Measurements from ENCODE around the gene USP19.

The USP19 gene

GRCh38 chr3:49104427-49105291 lies 16.0 kb downstream of the USP19 start, which contains the start of gene QARS1:
QARS1 (minus strand) TSS chr3:49104757; CDS start chr3:49104733, 24 bp downstream.
- TF ChIP-seq CREB5 (CRISPR knock-in tag; IDR thresholded peaks at IDR 0.05; ENCODE audit: low read depth), result no peak
- ATAC-seq, result peak; percentile 97

GRCh38 chr3:49104052-49104426 lies 16.6 kb downstream of the USP19 start:
- no peak; the same call in 1 of the 3 replicates for ATAC-seq
- no peak for TF ChIP-seq POU6F1 (CRISPR knock-in tag; IDR thresholded peaks at IDR 0.05; ENCODE audit: borderline replicate concordance, low read depth)
- no peak for TF ChIP-seq RARB (CRISPR knock-in tag; IDR thresholded peaks at IDR 0.05)
- TF ChIP-seq CREB5 (CRISPR knock-in tag; IDR thresholded peaks at IDR 0.05; ENCODE audit: low read depth), result no peak
- TF ChIP-seq OSR1 (CRISPR knock-in tag; IDR thresholded peaks at IDR 0.05), result no peak
- no peak for TF ChIP-seq ZFP30 (CRISPR knock-in tag; IDR thresholded peaks at IDR 0.05)
- no peak for TF ChIP-seq TOX (CRISPR knock-in tag; IDR thresholded peaks at IDR 0.05; ENCODE audit: borderline replicate concordance)
- TF ChIP-seq CSDC2 (CRISPR knock-in tag; IDR thresholded peaks at IDR 0.05), result no peak
- no peak for TF ChIP-seq ZNF70 (CRISPR knock-in tag; IDR thresholded peaks at IDR 0.05)
- TF ChIP-seq BACH2 (CRISPR knock-in tag; IDR thresholded peaks at IDR 0.05; ENCODE audit: borderline replicate concordance), result no peak
- TF ChIP-seq PATZ1 (CRISPR knock-in tag; IDR thresholded peaks at IDR 0.05; ENCODE audit: borderline replicate concordance), result no peak
- no peak for TF ChIP-seq GLIS3 (CRISPR knock-in tag; IDR thresholded peaks at IDR 0.05)
- TF ChIP-seq ZNF8 (CRISPR knock-in tag; IDR thresholded peaks at IDR 0.05), result no peak
- TF ChIP-seq ZC3H10 (CRISPR knock-in tag; IDR thresholded peaks at IDR 0.05), result no peak
- no peak for TF ChIP-seq ESRRG (CRISPR knock-in tag; IDR thresholded peaks at IDR 0.05)
- no peak for TF ChIP-seq ARNTL (CRISPR knock-in tag; IDR thresholded peaks at IDR 0.05; ENCODE audit: borderline replicate concordance, low read depth)
- TF ChIP-seq ZNF565 (CRISPR knock-in tag; conservative IDR thresholded peaks at IDR 0.05; ENCODE audit: low read depth), result no peak

- ATAC-seq, result no peak
Measured at GRCh38 chr3:49100046-49100615, 20.5 kb downstream of the USP19 start.

More at GRCh38 chr3:49100046-49100615, 20.5 kb downstream of the USP19 start:
- TF ChIP-seq BACH2 (CRISPR knock-in tag; IDR thresholded peaks at IDR 0.05; ENCODE audit: borderline replicate concordance) (no peak), ZNF8 (CRISPR knock-in tag; IDR thresholded peaks at IDR 0.05) (no peak), ESRRG (CRISPR knock-in tag; IDR thresholded peaks at IDR 0.05) (no peak), ZNF565 (CRISPR knock-in tag; conservative IDR thresholded peaks at IDR 0.05; ENCODE audit: low read depth) (no peak), PPARA (CRISPR knock-in tag; IDR thresholded peaks at IDR 0.05; ENCODE audit: borderline replicate concordance) (no peak), TSHZ2 (CRISPR knock-in tag; IDR thresholded peaks at IDR 0.05) (no peak), TCF4 (CRISPR knock-in tag; IDR thresholded peaks at IDR 0.05; ENCODE audit: borderline replicate concordance) (no peak), ZC3H10 (CRISPR knock-in tag; IDR thresholded peaks at IDR 0.05) (no peak), SNAI2 (CRISPR knock-in tag; IDR thresholded peaks at IDR 0.05) (no peak), PATZ1 (CRISPR knock-in tag; IDR thresholded peaks at IDR 0.05; ENCODE audit: borderline replicate concordance) (no peak), ISL1 (CRISPR knock-in tag; IDR thresholded peaks at IDR 0.05) (no peak), CSDC2 (CRISPR knock-in tag; IDR thresholded peaks at IDR 0.05) (no peak), OSR1 (CRISPR knock-in tag; IDR thresholded peaks at IDR 0.05) (no peak), RARB (CRISPR knock-in tag; IDR thresholded peaks at IDR 0.05) (no peak), ZFP30 (CRISPR knock-in tag; IDR thresholded peaks at IDR 0.05) (no peak), CSRNP3 (CRISPR knock-in tag; IDR thresholded peaks at IDR 0.05) (no peak), ARNTL (CRISPR knock-in tag; IDR thresholded peaks at IDR 0.05; ENCODE audit: borderline replicate concordance, low read depth) (no peak), GLIS3 (CRISPR knock-in tag; IDR thresholded peaks at IDR 0.05) (no peak)

Data from SK-N-SH treated with all-trans-retinoic acid at 6 μM for 48 hours (cell line).